Stimulated activated CD8-positive, alpha-beta memory T cell treated with anti-CD3 and anti-CD28 coated beads, Interleukin-4, amount 100 ng/mL, for 4 hours (primary cell): ENCODE results near the gene RBM18.

ENCODE experiments used
- DNase-seq, 2 donors: peaks; one replicate each; pipeline ENCODE4 v3.0.0-alpha.2; 2020; ENCODE audit warnings: low read depth in 2 of 2, low spot score in 1 of 2

RBM18 gene

GRCh38 chr9:122223435-122223834 lies 41.2 kb downstream of the RBM18 start:
- DNase-seq = no peak

GRCh38 chr9:122222791-122223190 lies 41.8 kb downstream of the RBM18 start:
- DNase-seq = no peak

GRCh38 chr9:122221183-122221811 lies 43.3 kb downstream of the RBM18 start:
- no peak for DNase-seq

GRCh38 chr9:122220673-122221182 lies 43.9 kb downstream of the RBM18 start:
- no peak for DNase-seq

GRCh38 chr9:122219856-122220672 lies 44.6 kb downstream of the RBM18 start:
- DNase-seq = no peak

- no peak for DNase-seq
Measured at GRCh38 chr9:122218935-122219855, 45.4 kb downstream of the RBM18 start.

- no peak for DNase-seq
Measured at GRCh38 chr9:122218071-122218934, 46.3 kb downstream of the RBM18 start.

GRCh38 chr9:122217640-122218039 lies 47.0 kb downstream of the RBM18 start:
- DNase-seq = no peak

- no peak for DNase-seq
Measured at GRCh38 chr9:122216798-122217418, 47.7 kb downstream of the RBM18 start.

- no peak for DNase-seq
Measured at GRCh38 chr9:122216138-122216797, 48.4 kb downstream of the RBM18 start.

- no peak for DNase-seq
Measured at GRCh38 chr9:122215663-122216062, 49.0 kb downstream of the RBM18 start.

GRCh38 chr9:122214507-122214906 lies 50.1 kb downstream of the RBM18 start:
- no peak for DNase-seq

GRCh38 chr9:122213589-122214413 lies 50.8 kb downstream of the RBM18 start:
- no peak for DNase-seq

- DNase-seq = no peak
Measured at GRCh38 chr9:122213102-122213588, 51.5 kb downstream of the RBM18 start.

- DNase-seq = no peak
Measured at GRCh38 chr9:122212473-122213004, 52.1 kb downstream of the RBM18 start.

- no peak for DNase-seq
Measured at GRCh38 chr9:122209451-122209850, 55.2 kb downstream of the RBM18 start.

GRCh38 chr9:122207096-122207495 lies 57.5 kb downstream of the RBM18 start:
- DNase-seq = no peak
